ENCODE results near the gene FBXO45. TPM values are rescaled to one million over a fixed set of nuclear protein-coding genes. Genes with fewer than 3 reads are reported as not detected.

FBXO45 gene
- total and polyA plus RNA-seq, 9 of the 15 experiments (the other 6 are each of a cell fraction or from before 2014, with no cell fraction given) = 15.2 to 52.8 (median 37.0) TPM

DNA sequence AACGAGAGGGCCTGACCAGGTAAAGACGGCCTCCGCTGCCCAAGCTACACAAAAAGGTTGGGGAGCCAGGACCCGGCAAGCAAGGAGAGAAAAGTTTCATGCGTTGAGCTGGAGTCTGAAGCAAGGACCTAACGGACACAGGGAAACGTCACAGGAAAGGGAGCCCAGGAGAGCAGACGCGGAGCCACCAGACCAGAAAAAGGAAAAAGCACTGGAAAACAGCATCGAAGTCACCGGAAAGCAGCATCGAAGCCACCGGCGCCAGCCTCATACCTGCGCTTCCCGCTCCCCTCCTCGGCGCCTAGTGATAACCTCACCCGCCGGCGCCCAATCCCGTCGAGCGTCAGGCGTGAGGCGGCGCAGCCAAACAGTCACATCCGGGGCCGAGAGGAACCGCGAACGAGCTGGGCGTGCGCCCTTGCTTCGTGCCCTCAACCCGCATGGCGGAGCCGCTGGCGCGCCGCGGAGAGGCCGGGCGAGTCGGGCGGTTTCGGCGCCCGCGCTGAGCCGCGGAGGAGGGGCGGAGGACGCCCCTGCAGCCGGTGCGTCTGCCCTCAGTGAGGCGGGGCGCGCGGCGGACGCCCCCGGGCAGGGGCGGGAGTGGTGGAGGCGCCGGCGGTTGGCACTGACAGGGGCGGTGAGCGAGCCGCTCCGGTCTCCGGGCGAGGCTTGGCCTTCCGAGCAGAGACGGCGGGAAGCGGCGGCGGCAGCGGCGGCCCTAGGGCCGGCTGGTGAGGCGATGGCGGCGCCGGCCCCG, at the start of gene FBXO45, which contains the start of gene WDR53 (continued):
- TF ChIP-seq E2F6 (IDR thresholded peaks at IDR 0.05; ENCODE audit: borderline replicate concordance in 1 of 2, extremely low read depth in 1 of 2, insufficient read depth in 1 of 2, insufficient read length in 1 of 2, low read depth in 1 of 2, low read length in 1 of 2, poor library complexity in 1 of 2, severe bottlenecking in 1 of 2) (peak; percentile 97 to 99), ARID3B (CRISPR knock-in tag; IDR thresholded peaks at IDR 0.05; ENCODE audit: borderline replicate concordance) (no peak), SLC30A9 (CRISPR knock-in tag; IDR thresholded peaks at IDR 0.05) (no peak), TFE3 (CRISPR knock-in tag; IDR thresholded peaks at IDR 0.05) (no peak), NR2C1 (IDR thresholded peaks at IDR 0.05) (peak; percentile 36; the same call in 1 of the 2 replicates), NR2C1 (tag; IDR thresholded peaks at IDR 0.05) (peak; percentile 61), ZNF436 (CRISPR knock-in tag; IDR thresholded peaks at IDR 0.05) (no peak), ZNF561 (CRISPR knock-in tag; conservative IDR thresholded peaks at IDR 0.05) (no peak), HNRNPUL1 (IDR thresholded peaks at IDR 0.05; ENCODE audit: low read length) (no peak), EWSR1 (IDR thresholded peaks at IDR 0.05; ENCODE audit: borderline replicate concordance, low read depth, partially characterized antibody) (no peak), ZBTB17 (CRISPR knock-in tag; IDR thresholded peaks at IDR 0.05) (peak; percentile 77; the same call in 1 of the 2 replicates), CHD2 (IDR thresholded peaks at IDR 0.05; ENCODE audit: low read depth, low read length) (no peak; the same call in 1 of the 2 replicates), TSC22D4 (tag; IDR thresholded peaks at IDR 0.05) (no peak), ZNF512 (tag; IDR thresholded peaks at IDR 0.05) (no peak), NCOA4 (IDR thresholded peaks at IDR 0.05; ENCODE audit: partially characterized antibody) (no peak), HCFC1 (IDR thresholded peaks at IDR 0.05; ENCODE audit: low read depth, low read length) (peak; percentile 91), DPF2 (IDR thresholded peaks at IDR 0.05) (no peak), SMAD1 (IDR thresholded peaks at IDR 0.05; ENCODE audit: low read depth, low read length, partially characterized antibody) (peak; percentile 58), STAG1 (CRISPR knock-in tag; IDR thresholded peaks at IDR 0.05; ENCODE audit: borderline replicate concordance) (no peak)
- TF ChIP-seq, protein P1, sequence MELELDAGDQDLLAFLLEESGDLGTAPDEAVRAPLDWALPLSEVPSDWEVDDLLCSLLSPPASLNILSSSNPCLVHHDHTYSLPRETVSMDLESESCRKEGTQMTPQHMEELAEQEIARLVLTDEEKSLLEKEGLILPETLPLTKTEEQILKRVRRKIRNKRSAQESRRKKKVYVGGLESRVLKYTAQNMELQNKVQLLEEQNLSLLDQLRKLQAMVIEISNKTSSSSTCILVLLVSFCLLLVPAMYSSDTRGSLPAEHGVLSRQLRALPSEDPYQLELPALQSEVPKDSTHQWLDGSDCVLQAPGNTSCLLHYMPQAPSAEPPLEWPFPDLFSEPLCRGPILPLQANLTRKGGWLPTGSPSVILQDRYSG (tag; conservative IDR thresholded peaks at IDR 0.05; ENCODE audit: low read depth) = no peak
- TF ChIP-seq, protein P2, sequence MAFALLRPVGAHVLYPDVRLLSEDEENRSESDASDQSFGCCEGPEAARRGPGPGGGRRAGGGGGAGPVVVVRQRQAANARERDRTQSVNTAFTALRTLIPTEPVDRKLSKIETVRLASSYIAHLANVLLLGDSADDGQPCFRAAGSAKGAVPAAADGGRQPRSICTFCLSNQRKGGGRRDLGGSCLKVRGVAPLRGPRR (CRISPR knock-in tag; IDR thresholded peaks at IDR 0.05) = no peak
